Small intestine (tissue), 4 donors: Measurements from ENCODE around the gene TMEM170A. TPM values are rescaled to one million over a fixed set of nuclear protein-coding genes. Genes with fewer than 3 reads are reported as not detected.

Source experiments
- polyA plus RNA-seq, 4 donors: library from polyadenylated mRNA; stranded (reverse) in 3 of 4; unstranded in 1 of 4; fragments of 200-250 nt in 3 of 4; fragments of 120-200 nt in 1 of 4; gene quantifications; one replicate each; pipeline versions ENCODE4 v1.2.1 to v1.2.3, GENCODE V29; 2013
- donor health status: healthy with polysubstance abuse.
- donor health status: Bipolar disorder and iron deficiency.
- donor health status: healthy.

TMEM170A gene
- polyA plus RNA-seq, 4 donors, result 9.6 to 50.9 (median 15.5) TPM

Other genes starting within 250 kb of the TMEM170A start
- gene CTRB1, start 245.7 kb downstream of the TMEM170A start, polyA plus RNA-seq, result 10 to 100 TPM in 1 of 4 donors, 1 to 10 TPM in 1, under 1 TPM in 2; 0.04 to 23.7 (median 3.6) TPM
- 100 to 1,000 TPM in 1 of 4 donors, 10 to 100 TPM in 3; 57.1 to 105 (median 77.6) TPM for gene BCAR1, start 213.1 kb downstream of the TMEM170A start, polyA plus RNA-seq
- gene CFDP1, start 31.2 kb downstream of the TMEM170A start, polyA plus RNA-seq, result 100 to 1,000 TPM; 108 to 390 (median 236) TPM
- gene CHST6, start 30.8 kb upstream of the TMEM170A start, polyA plus RNA-seq, result 10 to 100 TPM in 1 of 4 donors, 1 to 10 TPM in 3; 1.0 to 10.1 (median 5.0) TPM
- gene CHST5, start 71.4 kb upstream of the TMEM170A start, polyA plus RNA-seq, result 10 to 100 TPM; 21.2 to 37.7 (median 27.5) TPM
- 1 to 10 TPM; 1.4 to 6.2 (median 3.8) TPM for gene TMEM231, start 91.6 kb upstream of the TMEM170A start, polyA plus RNA-seq
- gene GABARAPL2, start 101.7 kb upstream of the TMEM170A start, polyA plus RNA-seq, result 100 to 1,000 TPM; 130 to 182 (median 140) TPM
- 10 to 100 TPM in 3 of 4 donors, 1 to 10 TPM in 1; 7.0 to 27.4 (median 18.4) TPM for gene ADAT1, start 158.6 kb upstream of the TMEM170A start, polyA plus RNA-seq
- gene KARS1, start 183.0 kb upstream of the TMEM170A start, polyA plus RNA-seq, result 100 to 1,000 TPM in 1 of 4 donors, 10 to 100 TPM in 3; 81.2 to 124 (median 90.3) TPM
- gene TERF2IP, start 183.1 kb upstream of the TMEM170A start, polyA plus RNA-seq, result 10 to 100 TPM; 28.6 to 44.0 (median 32.9) TPM
- under 1 TPM in 1 of 4 donors, not detected in 3; 0.03 TPM for gene CPHXL2, start 212.3 kb upstream of the TMEM170A start, polyA plus RNA-seq
- gene DUXB, start 236.8 kb upstream of the TMEM170A start, polyA plus RNA-seq, result not detected